ELF-1 (cell line): Measurements from ENCODE around the gene MAGI1.
"Not testable (repeated sequence)": the region's sequence is repeated elsewhere in the genome, so short reads cannot be mapped to it uniquely, and the experiment has no call there.

ENCODE experiments used
- DNase-seq: peaks from one replicate; pipeline ENCODE4 v3.0.0-alpha.2; 2016; ENCODE audit warnings: low read depth, low spot score

The MAGI1 gene

DNA sequence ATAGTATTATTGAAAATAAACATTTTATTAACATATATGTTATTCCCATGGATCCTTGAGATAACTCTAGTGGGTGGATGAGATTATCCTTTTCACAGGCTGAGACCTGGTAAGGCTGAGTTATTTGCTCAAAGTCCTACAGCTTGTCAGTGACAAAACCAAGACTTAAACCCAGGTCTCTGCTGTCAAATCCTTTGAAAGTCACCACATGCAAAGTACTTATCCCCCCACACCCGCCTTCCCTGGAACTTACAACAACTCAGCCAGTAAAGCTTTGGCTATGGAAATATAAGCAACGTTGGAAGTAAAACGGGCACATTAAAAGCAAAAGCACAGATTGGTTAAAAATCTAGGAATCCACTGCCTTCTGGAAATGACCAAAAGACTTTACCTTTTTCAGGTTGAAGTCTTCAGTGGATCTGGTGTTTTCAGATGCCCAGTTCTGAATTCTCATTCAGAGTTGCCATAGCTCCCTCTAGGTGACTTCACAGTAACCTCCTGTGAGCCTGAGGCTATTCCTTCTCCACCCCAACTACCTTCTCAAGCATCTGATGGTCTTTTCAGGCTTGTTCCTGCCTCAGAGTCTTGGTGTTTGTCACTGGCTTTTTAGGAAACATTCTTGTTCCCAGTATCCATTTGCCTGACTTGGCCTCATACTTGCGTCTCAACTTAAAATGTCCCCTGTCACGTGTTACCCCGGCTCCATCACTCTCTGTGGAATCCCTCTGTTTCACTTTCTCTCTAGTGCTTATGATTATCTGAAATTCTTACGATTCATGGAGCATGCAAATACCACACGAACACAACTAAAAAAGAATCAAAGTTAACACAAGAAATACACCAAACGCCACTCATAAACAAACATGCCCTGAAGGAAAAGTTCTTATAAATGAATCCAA, 131.2 kb downstream of the MAGI1 start:
- peak; percentile 74 for DNase-seq

DNA sequence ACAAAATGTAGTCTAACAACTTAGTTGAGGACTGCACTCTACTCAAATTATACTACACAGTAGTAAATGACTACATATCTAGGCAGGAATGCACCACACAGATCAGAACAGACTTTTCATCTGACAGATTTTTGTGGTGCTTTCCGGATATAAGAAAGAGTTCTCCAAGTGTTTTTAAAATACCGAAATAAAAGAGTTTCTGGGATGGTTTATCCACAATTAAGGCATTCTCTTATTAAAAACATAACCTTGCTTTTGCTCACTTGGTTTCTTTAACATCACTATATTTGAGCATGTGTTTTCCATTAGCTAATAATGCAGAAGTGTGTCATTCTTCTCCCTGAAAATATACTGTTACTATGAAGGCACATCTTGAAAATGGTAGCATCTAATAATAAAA, 132.9 kb downstream of the MAGI1 start:
- no peak for DNase-seq

DNA sequence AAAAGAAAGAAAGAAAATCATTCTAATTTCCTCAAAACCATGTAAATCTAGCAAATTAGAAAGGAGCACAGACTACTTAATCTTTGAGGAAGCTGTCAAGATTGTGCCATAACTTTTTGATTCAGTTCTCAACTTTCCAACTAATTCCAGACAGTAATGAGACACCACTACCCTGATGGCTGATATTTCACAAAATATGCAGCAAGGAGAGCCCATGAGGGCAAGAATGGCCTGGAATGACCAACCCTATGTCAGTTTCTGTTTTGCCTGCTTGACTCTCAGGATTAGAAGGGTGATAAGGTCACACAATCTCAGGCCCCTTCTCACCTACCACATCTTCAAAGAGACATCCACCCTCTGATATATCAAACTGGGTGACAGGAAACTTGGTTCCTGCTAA, 134.7 kb downstream of the MAGI1 start:
- DNase-seq = no peak

DNA sequence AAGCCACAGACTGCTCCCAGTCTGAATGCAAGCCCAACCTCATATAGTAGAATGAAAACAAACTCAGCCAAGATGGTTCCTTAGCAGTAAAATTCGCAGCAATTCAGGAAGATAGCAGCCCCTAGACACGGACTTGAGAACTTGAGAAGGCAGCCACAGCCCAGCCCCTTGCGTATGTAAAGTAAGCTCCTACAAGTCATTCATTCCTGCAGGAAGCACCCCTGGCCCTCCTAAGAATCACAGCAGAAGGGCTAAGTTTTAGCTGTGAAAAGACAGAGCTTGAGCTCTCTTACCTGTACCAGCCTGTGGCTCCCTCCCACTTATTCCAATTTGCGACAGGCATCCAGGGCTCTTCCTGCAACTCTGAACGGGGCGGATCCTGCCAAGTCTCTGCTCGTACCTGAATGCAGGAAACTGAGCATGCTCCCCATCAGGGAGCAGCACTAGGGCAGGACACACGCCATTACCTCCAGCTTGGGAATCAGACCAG, 136.4 kb downstream of the MAGI1 start:
- peak; percentile 84 for DNase-seq

DNA sequence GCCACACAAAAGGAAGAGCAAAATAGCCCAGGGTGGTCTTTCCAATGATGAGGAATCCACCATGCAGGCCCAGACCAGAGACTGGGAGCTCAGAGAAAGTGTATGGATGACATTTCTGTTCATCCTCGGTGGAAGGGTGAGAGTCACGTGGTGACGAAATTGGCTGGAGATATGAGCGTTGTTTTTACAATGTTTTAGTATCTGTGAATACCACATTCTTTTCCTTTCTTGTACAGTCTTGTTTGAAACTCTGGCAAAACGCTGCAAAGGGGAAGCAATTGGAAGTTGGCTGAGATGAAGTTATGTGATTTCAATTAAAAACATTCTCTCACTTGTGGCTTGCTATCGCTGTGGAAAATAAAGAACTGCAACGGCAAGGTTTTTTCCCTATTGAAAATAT, 137.5 kb downstream of the MAGI1 start:
- no peak for DNase-seq

DNA sequence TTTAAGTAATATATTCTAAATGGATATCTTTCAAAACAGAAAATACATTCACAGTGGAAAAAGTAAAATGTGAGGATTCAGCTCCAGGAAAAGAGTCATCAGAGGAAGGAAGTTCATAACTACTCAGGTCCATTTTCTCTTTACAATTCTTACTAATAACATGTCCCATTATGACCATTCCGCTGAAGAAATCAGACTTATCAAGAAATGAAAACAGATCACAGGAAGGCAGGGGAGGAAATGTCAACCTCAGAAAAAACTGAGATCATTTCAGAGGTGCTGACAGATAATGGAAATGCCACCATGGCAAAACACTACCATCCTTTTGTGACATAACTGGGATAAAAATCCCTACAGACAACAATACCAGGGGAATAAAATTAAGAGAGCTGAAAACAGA, 139.5 kb downstream of the MAGI1 start:
- no peak for DNase-seq

DNA sequence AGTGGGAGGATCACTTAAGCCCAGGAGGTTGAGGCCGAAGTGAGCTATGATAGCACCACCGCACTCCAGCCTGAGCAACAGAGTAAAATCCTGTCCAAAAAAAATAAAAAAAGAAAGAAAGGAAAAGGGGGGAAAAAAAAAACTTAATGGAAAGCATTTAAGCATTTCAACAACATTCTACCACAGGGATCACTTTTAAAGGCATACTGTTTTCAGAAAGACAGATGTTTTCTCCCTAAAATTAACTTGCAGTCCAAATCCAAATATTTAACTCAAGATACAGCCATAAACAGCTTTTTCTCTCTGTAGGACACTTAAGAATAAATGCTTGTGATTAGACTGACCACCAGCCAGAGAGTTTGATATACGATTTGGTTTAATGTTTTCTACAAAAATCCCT, 141.0 kb downstream of the MAGI1 start:
- no peak for DNase-seq

DNA sequence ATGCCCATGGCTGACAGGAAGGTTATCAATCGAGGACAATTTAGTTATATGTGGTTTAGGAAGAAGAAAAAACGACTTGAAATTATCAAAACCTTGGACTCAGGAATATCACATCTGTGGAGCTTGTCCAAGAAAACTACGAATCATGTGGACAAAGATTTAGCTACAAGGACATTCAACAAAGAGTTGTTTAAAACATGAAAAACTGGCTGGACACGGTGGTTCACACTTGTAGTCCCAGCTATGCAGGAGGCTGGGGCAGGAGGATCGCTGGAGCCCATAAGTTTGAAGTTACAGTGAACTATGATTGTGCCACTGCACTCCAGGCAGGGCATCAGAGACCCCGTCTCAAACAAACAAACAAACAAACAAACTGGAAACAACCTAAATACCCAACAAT, 142.4 kb downstream of the MAGI1 start:
- no peak for DNase-seq

DNA sequence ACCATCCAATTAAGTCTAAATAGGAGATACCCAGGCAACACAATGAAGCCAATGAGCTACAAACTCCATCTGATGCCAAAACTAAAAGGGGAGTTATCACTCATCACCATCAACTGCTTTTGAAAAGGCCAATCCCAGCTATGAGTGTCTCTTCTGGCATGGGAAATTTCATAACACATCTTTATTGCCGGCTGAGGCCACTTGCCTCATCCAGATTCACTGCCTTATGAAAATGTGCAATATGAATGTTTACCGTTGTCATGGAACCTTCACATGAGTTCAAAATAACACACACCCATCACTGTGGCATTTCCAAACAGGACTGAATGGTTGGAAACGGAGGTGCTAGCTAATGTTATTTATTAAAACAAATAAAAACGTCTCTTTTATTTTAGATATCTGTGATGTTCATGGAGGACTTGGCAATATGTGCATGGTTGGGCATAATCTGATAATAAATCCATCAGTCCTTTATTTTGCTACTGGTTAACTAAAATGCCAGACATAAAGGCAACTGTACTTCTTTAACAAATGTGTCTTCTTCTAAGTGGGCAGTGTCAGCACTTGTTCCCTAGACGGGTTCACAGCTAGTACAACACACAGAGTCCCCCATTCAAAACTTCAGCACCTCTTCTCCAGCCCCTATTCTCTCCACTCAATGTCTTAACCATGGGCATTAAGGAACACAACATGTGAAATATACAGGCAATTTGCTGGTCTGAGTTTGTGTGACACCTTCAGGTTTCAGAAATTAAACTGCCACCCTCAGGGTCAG, 143.9 kb downstream of the MAGI1 start:
- DNase-seq = no peak

DNA sequence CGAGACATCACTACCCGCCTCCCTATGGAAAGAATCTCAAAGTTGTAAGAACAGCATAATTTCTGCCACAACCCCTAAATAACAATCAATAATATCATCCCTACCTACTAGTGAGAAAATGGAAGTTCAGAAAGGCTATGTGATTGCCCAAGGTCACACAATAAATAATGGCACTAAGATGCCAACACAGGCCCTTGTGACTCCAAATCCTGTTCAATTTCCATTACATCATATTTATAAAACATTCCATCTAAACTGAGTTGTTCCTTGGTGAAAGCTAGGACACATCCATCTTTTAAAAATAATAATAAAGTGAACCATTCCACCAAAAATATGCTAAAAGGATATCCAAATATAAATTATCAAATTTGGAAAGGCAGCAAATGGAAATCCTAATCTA, 144.6 kb downstream of the MAGI1 start:
- no peak for DNase-seq

DNA sequence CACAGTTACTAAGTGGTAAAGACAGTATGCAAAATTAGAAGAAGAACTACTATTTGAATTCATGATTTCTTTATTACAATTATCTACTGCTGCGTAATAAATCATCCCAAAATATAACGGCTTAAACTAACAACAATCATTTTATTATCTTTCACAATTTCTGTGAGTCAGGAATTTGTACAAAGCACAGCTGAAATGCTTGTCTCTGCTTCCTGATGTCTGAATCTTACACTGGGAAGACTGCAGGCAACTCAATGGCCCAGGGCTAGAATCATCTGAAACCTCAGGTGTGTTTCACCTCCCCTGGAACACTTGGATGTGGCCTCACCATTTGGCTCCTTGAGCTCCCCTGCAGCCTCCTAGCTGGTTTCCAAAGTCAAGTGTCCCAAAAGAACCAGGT, 145.1 kb downstream of the MAGI1 start:
- DNase-seq = no peak

DNA sequence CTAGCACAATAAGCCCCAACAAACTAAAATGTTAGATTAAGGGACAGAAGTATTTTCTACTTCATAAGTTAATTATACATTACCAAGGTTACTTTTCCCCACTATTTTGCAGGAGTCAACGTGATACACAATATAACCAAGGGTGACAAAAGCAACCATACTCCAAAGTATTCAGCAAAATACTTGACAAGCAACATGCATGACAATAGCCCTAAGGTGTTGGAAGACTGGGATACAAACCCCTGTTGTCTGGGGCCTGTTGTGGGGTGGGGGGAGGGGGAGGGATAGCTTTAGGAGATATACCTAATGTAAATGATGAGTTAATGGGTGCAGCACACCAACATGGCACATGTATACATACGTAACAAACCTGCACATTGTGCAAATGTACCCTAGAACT, 147.2 kb downstream of the MAGI1 start:
- not testable (repeated sequence) for DNase-seq

DNA sequence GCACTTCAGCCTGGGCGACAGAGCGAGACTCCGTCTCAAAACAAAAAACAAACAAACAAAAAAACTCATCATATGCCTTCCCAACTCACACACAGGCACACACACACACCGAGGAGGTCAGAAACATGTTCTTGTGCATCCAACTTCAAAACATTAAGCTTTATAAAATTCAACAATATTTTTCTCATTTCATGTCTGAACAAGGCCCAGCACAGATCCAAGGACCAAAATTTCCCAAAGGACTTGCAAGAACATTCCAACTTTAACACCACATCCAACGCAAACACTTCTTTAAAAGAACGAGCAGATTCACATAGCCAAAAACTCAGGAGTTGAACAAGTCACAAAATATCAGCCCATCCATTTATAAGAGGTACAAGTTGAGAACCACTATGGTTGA, 148.4 kb downstream of the MAGI1 start:
- DNase-seq = no peak

DNA sequence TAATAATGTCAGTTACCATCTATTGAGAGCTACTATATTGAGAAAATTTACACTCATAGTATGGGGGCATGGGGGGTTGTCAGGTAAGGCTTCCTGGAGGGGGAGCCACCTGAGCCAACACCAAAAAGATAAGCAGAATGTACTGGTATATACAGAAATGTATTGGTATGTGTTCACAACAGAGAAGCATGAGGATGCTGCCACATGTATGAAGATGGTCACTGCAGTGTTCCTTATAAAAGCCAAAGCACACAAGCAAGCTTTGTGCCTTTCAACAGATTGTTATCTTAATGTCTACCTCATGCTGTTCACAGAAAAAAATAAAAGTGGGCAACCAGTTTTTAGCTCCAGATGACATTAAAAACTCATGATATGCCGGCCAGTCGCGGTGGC, 149.0 kb downstream of the MAGI1 start:
- no peak for DNase-seq

DNA sequence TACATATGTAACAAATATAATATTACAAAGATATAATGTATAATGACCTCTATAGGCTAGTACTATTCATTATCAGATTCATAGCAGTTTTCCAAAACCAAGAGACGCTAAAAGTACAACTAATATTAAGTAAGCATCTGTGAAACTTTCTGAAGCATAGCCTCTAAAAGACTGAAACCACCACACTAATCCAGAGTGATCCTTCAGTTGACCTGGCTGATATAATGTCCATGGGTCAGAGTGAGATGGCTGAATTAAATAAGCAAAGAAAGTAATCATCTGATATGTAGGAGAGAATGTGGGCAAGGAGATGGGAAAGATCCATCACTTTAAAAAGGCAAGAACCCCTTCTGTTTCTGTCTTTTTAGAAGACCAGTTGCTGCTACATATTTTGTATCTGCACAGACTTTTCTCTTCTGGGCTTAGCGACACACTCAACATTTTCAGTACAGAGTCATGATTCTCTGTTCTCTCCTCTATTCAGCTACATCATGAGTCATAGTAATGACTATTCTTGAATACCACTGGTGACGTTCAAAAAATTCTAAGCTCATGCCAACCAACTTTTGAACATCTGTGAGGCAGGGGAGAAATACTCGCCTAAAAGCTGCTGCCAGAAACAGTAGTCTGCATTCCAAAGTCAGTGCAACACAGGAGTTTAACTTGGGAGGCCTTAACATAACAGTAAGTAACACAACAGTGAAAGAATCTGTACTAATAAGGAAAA, 149.6 kb downstream of the MAGI1 start:
- no peak for DNase-seq

DNA sequence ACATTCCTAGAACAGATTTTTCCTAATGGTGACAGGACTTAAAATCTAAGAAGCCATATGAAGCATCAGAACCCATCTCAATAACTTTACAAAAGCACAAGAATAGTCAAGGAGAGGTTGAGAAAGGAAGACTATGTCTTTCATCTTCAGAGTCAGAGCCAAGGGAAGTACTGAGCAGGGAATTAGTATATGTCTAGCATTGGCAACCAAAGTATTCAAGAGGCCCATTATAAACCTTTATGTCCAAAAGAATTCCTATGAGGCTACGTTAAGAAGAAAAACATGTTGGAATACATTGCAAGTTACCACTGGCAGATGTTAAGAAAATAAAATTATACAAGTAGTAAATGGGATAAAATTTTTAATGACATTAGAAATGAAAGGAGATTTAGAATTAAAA, 150.5 kb downstream of the MAGI1 start:
- no peak for DNase-seq

DNA sequence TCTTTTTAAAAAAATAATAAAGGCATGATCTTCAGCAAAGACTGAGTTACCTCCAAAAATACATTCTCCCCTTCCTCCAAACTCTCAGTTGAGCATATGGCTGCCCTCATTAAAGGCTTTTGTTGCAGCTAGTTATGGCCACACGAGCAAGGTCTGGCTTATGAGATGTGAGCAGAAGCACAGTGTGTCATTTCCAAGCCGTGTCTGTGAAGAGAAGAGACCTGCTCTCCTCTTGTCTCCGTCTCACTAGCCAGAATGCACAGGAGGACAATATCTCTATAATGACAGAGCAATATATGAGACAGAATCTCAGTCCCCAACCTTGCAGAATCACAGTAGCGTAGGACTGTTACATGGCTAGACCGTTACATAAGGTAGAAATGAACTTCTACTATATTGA, 152.3 kb downstream of the MAGI1 start:
- no peak for DNase-seq

DNA sequence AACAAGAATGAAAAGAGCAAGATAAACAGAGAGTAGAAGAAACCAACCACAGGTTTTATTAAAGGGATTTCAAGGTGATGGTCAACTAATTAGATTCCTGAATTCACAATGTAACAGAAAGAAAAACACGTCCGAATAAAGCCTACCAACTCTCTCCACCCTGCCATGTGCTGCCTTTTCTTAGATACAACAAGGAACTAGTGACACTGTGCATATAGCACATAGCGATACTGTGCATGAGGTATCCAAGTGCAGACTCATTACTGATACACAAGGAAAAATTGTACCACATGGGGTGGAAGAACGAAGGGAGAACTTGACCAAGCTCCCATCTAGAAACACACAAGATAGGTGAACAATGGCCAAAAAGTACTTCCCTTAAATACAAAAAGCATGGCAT, 154.6 kb downstream of the MAGI1 start:
- no peak for DNase-seq

DNA sequence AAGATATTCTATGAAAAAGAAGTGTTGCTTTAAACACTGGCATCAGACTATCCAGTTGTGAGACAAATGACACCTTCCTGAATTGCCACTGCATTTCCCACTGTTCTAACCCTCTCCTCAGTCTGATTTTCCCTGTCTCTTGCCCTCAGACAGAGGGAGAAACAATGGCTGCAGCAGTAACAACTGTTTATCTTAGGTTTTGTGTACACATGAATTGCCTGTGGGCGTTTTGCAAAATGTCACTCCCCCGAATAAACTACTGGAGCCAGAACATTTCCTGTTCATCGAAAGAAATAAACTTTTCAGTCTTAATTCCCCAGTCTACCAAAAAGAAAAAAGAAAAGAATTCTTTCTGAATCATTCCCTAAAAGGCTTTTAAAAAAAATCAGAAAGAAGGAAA, 155.1 kb downstream of the MAGI1 start:
- peak; percentile 33 for DNase-seq

DNA sequence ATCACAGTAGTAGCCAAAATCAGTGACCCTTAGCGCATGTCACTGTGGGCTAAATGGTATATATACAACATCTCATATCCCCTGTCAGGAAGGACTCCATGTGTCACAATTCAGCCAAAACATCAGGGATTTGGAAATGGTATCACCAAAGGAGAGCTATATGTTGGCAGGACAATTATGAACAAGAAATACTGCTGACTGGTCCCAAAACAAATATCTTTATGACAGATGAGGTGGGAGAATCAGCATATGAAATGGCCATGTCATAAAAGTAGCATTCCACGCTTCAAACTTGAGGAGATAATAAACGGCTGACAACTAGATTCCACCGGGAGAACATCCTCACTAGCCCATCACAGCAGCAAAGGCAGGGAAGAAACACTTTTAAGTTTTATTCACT, 158.4 kb downstream of the MAGI1 start:
- DNase-seq = no peak

DNA sequence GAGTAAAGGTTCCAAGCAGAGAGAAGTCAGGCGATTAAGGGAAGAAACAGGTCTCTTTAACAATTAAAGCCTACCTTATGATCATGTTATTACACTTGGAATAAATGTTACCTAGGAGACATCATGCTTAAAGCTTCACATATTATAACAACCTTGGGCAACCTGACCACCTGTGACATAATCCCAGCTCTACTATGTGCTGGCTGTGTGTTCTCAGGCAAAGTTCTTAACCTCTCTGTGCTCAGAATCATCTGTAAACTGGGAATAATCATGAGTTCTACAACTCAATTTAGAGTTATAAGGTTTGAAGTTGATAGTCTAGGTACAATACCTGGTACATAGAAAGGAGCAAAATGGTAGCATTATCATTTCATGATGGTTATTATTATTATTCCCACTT, 159.3 kb downstream of the MAGI1 start:
- no peak for DNase-seq

DNA sequence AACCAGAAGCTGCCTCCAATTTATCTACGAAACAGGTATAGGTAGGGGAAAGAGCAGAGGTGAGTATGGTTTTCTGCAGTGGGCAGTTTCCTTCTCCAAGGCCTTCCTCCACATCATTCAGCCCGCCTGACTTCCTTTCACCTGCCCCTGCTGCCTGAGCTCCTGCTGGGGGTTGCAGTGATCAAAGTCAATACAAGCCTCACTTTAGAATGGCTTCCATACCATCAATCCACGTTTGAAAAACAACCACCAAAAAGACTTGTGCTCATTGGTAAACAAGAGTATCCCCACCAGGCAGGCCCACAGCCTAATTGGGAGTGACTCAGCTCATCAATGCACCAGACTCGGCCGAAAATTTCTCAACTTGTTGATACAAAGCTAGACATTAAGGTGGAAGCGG, 159.9 kb downstream of the MAGI1 start:
- DNase-seq = peak; percentile 67
